Activated CD4-positive, CD25-positive, alpha-beta regulatory T cell treated with anti-CD3 and anti-CD28 coated beads, Interleukin-2, amount 50 U/mL, for 72 hours (primary cell): ENCODE data around the gene METAP1D.
A peak's percentile ranks its signal among the peaks of the same experiment; 100 is the strongest.

Source experiments
- DNase-seq: peaks from one replicate; pipeline ENCODE4 v3.0.0; 2021

Gene METAP1D

DNA sequence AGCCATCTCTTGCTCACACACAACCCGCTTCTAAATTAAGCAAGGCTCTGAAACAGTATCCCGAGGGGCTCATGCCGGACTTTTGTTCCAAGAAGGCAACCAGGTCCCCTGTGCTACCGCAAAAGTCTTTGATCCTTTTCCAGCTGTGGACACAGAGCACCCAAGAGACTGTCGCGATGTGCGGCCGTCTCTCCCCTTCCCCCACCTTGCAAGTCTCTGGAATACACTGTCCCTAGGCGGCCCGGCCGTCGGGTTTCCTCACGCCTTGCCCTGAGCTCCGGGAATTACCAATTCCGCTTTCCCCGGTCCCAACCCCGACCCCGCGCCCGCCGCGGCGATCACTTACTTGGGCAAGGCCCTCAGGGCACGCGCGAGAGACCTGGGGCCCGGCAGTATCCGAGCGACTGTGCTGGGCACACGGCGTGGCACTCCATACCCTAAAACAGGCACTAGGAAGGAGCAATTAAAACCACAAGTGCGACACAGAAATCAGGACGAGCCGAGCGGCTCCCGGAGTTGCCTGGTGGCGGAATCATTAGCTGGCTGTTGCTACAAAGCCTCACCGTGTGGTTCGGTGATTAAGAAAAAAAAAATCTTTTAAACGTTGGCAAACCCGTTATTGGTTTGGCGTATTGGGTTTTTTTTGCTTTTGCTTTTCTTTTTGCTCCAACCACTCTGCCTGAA is 83.3 kb downstream of the METAP1D start:
- DNase-seq = no peak

DNA sequence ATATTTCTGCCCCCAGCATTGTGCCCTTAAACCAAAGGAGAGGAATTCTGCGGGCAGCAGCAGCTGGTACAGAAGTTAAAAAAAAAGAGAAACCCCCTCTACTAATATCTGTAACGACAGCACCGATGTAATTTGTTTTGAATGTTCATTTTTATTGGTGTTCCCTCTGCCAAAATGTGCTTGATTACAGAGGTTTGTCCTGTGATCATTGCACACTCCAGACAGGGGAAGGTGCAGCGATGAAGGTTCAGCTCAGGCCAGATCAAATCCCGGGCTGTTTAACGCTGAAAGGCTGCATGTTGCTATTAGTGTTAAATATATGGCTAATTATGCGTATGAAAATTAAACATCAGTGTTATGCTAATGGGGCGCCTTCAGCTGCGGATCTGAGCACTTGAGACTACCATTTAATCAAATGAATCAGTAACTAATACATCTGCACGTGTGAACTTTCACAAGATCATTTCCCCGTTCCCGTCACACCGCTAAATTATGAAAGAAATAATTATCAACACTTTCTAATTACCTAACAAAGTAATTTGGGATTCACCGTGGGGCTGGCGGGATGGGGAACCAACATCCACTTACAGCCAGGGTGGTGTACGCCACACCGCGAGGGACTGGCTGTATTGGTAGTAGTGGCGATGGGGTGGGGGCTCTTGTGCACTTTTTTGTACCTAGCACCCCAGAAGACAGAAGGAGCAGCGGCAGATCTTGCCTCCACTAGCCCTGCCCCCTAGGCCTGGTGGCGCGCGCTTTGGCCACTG is 84.1 kb downstream of the METAP1D start:
- no peak for DNase-seq

DNA sequence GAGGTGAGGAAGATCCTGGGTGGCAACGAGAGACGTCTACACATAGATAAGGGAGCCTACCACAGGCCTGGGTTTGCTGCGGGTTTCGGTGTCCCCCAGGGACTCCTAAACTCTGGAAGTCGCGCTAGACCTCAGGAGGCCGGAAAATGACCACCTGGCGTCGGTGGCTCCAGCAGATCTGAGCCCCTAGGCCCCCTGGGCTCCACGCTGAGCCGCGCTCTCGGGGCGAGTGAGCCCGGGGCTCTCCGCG is 84.6 kb downstream of the METAP1D start:
- no peak for DNase-seq

DNA sequence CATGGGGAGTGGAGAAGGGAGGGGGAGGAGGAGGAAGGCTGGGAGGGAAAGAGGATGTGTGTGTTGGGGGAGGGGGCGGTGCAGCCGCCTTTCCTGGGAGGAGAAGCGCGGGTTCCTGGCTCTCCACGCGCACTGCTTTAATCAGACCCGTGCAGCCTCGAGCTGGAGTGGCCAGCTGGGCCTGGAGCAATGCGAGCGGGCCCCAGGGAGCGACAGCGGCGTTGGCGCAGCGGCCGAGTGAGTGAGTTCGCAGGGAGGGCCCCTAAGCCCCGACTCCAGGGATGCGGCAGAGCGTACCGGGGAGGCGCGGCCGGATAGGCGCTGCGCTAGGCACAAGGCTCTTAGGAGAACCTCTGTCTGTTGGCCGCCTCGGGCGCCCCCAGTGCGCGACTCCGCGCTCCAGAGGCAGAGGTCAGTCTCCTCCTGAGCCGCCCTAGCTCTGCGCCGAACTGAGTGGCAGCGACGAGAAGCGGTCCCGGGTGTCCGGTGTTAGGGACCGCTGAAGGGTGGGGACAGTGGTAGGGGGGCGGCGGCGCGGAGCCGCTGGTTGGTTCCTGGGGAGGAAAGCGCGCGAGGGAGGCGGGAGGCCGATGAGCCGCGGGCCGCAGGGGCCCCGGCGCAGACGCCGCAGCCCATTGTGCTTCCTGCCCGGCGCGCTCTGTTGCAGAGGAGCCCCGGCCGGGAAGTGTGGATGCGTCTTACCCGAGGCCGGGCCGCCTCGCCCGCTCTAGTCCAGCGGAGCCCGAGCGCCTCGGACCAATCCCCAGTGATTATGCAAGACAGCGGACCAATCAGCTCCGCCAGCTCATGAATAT is 85.1 kb downstream of the METAP1D start:
- DNase-seq = peak; percentile 54

DNA sequence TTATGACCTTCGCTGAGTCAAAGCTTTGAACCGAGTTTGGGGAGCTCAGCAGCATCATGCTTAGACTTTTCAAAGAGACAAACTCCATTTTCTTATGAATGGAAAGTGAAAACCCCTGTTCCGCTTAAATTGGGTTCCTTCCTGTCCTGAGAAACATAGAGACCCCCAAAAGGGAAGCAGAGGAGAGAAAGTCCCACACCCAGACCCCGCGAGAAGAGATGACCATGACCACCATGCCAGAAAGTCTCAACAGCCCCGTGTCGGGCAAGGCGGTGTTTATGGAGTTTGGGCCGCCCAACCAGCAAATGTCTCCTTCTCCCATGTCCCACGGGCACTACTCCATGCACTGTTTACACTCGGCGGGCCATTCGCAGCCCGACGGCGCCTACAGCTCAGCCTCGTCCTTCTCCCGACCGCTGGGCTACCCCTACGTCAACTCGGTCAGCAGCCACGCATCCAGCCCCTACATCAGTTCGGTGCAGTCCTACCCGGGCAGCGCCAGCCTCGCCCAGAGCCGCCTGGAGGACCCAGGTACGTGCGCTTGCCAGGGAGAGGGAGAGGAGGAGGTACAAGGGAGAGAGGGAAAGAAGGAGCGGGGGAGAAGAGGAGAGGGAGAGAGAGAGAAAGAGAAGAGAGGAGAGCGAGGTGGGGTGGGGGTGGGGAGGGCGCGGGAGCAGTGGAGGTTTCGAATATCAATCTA is 85.9 kb downstream of the METAP1D start, which contains the start of gene DLX1:
DLX1 (plus strand) TSS at position 48 of the 700 bp plus-strand sequence; CDS start at position 219, 171 bp downstream.
- no peak for DNase-seq

DNA sequence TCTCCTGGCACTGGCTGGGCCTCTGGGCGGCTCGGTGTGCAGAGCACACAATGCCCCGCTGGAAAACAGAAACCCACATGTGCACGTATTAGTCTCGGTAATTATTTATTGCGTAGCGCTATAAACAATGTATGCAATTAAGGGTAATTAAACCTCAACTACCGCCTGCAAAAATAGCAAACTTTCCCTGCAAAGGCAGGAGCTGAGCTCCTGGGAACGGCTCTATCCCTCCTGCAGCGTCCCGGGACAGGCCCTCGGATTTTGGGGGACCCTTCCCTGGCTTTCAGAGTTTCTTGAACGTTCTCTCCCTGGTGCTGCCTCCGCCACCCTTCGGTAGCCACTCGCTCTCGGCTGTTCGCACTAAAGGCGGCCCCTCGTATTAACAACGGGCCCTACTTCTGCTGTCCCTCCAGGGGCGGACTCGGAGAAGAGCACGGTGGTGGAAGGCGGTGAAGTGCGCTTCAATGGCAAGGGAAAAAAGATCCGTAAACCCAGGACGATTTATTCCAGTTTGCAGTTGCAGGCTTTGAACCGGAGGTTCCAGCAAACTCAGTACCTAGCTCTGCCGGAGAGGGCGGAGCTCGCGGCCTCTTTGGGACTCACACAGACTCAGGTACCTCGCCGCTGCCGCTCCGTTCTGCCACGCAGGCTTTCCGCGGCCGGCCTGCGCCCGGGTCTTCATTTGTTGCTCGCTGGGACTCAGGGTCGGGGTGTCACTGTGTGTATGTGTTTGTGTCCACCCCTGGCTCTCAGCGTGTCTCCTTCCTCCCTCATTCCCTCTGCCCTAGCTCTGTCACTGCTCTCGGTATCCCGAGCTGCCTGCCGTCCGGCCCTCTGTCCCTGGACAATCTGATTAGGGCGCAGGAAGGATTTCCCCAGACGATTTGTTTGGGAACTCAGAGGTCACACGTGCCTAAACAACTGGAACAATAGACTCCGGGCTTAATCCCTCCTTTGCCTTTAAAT is 86.8 kb downstream of the METAP1D start:
- peak; percentile 44 for DNase-seq

DNA sequence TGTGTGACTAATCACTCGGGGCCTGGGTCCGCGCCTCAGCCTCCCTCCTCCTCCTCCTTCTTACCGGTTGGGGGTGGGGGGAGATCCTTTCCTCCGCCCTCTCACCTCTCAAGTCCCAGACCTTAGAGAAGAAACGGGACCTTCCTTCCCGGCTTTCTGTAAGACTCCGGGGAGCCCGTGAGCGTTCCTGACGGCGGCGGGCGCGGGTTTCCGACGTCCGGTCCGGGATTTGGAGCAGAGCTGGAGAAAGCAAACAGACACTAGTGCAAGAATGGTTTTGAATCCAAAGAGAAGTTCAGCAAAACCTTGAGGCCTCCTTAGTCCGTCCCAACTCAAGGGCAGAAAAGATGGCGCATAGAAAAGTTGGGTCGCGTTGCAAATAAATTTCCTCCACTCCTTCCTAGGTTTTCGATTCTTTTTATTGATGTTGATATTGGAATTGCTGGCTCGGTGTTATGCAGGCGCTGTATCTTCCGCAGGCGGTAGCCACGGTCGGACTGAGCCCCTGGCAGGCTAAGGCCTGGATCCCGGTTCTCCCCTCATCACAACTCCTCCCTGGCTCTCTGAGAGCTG is 87.5 kb downstream of the METAP1D start:
- no peak for DNase-seq

DNA sequence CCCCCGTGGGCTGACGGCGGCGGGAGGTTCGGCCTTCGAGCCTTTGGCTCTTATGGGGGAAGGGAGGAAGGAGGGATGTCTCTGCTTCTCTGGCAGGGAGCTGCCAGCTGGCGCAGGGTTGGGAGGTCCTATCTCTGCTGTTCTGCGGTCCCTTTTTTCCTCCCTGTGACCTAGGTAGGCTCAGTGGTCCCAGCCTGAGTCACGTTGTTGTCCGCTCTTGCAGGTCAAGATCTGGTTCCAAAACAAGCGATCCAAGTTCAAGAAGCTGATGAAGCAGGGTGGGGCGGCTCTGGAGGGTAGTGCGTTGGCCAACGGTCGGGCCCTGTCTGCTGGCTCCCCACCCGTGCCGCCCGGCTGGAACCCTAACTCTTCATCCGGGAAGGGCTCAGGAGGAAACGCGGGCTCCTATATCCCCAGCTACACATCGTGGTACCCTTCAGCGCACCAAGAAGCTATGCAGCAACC is 88.1 kb downstream of the METAP1D start:
- DNase-seq = no peak

DNA sequence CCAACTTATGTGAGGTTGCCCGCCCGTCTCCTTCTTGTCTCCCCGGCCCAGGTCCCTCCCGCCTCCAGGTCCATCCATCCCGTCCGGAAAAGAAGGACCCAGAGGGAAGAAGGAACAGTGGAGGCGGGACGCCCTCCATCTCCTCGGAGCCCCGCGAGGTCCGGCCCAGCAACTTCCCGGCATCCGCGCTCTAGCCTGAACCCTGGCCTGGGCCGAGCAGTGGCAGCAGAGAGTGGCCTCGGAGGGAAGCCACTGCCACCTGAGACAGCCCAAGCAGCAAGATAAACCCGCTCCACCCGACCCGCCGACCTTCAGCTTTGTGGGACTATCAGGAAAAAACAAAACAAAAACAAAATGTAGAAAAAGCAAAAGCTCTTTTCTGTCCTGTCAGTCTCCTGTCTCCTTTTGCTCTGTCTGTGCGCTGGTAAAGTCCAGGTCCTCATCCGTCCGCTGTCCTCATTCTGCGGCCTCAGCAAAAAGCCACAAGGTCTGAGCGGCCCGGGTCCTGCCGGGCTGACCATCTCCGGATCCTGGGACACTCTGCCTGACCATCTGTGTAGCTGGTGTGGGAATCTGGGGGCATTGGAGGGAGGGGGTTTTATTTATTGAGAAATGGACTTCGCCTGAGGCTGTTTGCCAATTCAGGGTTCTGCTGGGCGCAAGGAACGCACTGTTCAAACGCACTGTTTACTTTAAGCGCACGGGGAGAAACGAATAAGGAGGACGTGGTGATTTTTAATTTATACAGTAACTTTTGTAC is 88.7 kb downstream of the METAP1D start:
- DNase-seq = no peak

DNA sequence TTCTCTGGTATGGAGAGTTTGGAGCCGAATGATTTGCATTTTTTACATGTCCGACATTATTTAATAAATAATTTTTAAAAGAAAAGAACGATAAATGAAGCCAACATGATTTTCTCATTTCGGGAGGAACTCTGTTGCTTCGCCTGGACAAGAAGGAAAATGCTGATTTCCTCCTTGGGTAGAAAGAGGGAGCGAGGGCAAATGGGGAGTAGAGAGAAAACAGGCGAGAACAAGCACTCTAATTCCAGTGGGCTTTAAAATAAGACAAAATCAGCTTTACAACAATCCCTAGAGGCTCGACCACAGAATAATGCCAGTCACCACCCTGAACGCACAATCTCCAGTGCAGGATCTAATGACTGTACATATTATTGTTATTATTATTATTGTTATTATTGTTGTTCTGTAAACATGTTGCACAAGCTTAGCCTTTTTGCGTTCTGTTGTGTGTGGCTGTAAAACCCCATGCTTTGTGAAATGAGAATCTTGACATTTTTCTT is 89.3 kb downstream of the METAP1D start:
- DNase-seq = no peak

DNA sequence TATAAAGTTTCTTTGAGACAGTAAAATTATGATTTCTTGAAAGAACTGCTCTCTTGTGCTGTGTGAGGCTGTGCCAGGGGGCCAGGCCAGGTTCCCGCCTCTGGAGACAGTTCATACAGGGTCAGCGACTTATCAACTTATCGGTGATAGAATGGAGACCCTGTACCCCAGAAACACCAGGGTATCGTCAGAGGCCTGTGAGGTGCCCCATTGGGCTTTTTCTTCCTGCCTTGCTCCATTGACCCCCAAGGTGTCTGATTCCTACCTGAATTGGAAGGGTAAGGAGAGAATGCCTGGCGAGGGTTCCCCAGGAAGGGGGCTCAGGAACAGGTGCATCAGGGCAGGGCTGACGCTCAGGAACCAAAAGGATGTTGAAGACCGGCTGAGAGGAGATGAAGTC is 89.9 kb downstream of the METAP1D start:
- DNase-seq = no peak

DNA sequence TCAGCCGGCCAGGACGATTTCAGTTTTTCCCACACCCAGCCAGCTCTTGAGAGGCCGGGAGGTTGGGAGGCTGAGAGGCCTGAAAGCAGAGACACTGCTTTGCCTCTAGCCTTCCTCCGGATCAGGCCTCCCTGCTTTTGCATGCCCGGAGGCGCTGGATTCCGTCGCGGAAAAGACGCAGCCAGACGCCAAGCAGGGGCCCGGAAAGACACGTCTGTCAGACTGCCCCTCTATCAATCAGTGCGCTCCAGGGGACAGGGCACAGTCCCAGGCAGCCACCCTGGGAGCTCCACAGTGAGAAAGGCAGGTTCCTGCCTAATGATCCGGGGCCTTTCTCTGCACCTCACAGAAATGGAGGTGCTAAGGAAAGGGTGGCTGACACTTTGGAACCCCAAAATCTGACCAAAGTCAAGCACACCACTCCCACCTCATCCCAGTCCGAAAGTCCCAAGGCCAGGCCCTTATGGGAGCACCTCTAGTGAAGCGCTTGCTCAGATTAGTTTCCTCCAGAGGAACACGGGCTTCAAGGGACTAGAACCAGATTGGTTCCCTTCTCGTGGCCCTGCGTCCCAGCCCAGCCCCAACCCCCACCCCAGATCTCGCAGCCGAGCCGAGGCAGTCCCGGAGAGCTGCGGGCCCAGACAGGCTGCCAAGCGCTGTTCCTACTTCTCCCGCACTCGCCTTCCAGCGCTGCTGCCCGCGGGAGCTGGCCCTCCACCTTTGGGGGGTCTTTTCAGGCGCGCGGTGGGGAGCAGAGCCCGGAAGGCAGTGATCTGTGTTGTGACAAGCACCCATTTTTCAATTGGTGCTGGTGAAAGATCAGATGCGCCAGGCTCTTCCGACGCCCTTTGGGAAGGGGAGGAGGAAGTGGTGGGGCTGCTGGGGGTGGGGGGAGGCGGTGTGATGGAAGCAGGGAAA is 90.5 kb downstream of the METAP1D start:
- DNase-seq = no peak

DNA sequence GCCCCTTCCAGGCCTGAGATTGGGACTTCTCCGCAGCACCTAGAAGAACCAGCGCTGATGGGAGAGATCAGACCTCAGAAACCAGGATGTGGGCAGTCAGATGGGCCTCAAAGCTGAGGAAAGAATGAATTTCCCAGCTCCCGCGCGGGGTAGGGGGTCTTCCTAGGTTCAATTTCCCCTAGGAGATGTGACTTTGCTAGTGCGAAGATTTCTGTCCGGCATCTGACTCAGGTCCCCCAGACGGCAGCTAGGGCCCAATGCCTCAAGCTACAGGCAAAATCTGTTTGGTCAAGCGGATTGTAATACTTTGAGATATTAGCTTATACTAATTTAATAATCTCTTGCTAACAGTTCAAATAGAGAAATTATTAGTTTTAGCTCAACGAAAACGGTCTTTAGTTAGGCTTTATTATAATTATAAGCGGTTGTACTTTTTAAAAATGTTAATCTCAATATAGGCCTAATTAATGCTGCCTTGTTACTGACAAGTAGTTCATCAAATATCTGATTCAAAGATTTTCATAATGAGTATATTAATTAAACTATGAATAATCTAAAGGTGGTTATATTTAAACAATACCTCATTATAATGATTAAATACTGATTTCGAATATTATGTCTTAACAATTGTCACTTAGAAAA is 91.4 kb downstream of the METAP1D start:
- no peak for DNase-seq

DNA sequence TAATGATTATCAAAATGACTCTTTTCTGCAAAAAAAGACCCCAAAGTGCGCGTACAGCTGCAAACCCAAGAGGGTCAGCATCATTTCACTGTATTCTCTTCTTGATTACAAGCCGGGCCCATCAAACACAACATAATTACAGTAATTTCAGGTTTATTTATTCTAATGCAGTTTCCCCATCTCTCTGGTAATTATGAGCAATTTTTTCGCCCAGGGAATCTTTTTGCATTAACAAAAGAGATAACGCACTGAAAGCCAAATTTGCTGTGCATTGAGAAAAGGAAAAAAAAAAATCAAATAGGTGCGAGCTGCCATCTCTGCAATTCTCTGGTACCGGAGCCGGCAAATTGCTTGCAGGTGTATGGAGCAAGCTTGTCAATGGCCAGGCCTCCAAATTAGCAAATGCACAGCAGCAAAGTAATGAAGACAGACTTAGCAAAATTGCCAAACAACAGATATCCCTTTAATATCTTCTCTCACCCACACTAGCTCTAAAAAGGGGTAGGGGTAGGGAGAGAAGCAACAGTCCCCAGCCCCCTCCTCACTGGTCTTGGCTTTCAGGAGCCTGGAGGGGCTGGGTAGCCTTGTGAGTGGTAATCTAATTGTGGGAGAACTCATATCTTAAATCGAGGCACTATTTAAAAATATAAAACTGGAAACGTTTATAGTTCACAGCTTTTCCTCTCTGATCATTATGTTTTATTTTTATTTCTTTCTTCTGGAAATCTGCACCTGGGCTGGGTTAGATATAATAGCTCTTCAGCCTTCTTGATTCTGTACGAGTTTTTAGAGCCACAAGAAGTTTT is 92.2 kb downstream of the METAP1D start:
- no peak for DNase-seq

DNA sequence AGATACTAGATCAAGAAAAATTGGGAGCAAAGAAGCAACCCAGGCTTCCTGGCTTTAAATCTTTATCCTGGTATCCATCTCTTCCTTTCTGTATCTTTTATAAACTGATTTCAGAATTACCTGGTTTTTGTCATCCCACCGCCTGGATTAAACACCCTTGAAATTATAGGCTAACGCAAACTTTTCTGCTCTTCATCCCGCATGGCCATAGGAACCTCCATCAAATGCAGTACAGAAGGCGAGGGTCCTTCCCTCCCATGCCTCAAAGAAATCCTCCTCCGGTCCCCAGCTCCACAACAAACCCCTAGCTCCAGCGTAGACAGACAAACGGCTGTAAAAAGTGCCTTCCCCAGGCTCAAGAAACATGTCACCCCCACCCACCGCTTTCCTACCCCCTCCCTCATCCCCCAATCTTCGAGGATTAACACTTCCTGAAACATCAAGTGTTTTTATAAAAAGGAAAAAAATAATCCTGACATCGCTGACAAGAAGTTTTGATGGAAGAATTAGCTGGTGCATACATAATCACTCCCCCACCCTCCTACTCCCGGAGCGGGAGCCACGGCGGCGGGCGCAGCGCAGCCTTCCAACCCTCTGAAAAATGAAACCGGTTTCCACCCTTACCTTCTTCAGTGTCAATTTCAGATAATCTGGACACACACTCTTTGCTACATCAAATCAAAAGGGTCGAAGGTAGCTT is 93.1 kb downstream of the METAP1D start:
- DNase-seq = no peak

DNA sequence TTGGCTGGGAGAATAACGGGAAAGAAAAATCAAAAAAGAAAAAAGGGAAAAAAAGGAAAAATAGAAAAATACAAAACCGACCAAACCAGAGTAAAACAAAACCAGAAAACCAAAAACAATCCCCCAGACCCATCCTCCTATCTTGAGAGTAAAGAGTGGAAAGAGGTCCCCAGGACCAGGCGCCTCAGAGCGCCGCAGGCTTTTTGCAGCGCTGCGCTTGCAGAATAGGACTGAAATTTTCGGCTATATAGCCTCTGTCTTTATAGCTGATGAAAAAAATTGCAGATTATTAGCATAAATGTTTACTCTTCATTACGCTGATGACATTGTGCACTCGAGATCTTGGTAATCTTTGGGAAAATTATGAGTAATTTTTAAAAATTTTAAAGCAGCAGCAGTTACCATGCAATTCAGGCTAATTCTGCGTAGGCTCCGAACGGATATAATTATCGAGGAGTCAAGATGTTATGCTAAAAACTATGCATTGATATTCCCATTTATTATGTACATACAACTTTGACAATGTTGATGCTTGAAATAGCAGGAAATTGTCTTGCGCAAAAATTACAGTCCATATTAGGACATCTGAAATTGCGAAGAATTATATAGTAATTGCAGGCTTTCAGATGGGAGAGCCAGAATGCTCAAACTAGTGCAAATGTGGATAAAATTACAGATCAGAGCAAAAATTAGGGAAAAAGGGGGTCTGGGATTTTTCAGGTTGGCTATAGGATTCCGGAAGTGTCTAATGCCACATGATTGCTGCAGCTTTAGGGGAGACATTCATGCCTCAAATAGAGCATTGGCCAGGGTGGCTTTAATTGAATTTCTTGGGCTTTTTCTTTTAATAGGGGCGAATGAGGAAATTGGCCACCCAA is 93.9 kb downstream of the METAP1D start:
- DNase-seq = no peak
